NOMO-1 (cell line): ENCODE results near the gene FDXACB1.
"Not testable (repeated sequence)": the region's sequence is repeated elsewhere in the genome, so short reads cannot be mapped to it uniquely, and the experiment has no call there.

Source experiments
- DNase-seq, 2 experiments: peaks; one replicate each; lab custom pipeline; 2025; ENCODE audit not compliant: unreplicated experiment in 2 of 2; lab: John Stamatoyannopoulos, UW

Gene FDXACB1

GRCh38 chr11:111910676-111911562 lies 32.0 kb upstream of the FDXACB1 start:
- no peak for DNase-seq

GRCh38 chr11:111909378-111909777 lies 30.4 kb upstream of the FDXACB1 start:
- DNase-seq = no peak

GRCh38 chr11:111908639-111909305 lies 29.8 kb upstream of the FDXACB1 start:
- no peak for DNase-seq

- no peak for DNase-seq
Measured at GRCh38 chr11:111906680-111907079, 27.7 kb upstream of the FDXACB1 start.

GRCh38 chr11:111905411-111905810 lies 26.4 kb upstream of the FDXACB1 start:
- no peak for DNase-seq

GRCh38 chr11:111886844-111887243 lies 7.9 kb upstream of the FDXACB1 start:
- peak; percentile 7 to 15 for DNase-seq

- DNase-seq = no peak
Measured at GRCh38 chr11:111886032-111886431, 7.1 kb upstream of the FDXACB1 start.

- DNase-seq = not testable (repeated sequence)
Measured at GRCh38 chr11:111885053-111885452, 6.1 kb upstream of the FDXACB1 start.

- DNase-seq = no peak
Measured at GRCh38 chr11:111882202-111882601, 3.2 kb upstream of the FDXACB1 start.

- DNase-seq = peak in 1 of 2 experiments; percentile 28
Measured at GRCh38 chr11:111879637-111879960, 634 bp upstream of the FDXACB1 start.

- DNase-seq = peak; percentile 37 to 58
Measured at GRCh38 chr11:111878385-111878848, 548 bp downstream of the FDXACB1 start.

- no peak for DNase-seq
Measured at GRCh38 chr11:111871693-111872161, 7.2 kb downstream of the FDXACB1 start.

- peak; percentile 61 to 71 for DNase-seq
Measured at GRCh38 chr11:111870886-111871692, 7.9 kb downstream of the FDXACB1 start, which contains the start of gene ALG9. TSS of gene ALG9 (minus strand) at chr11:111871581. CDS start at chr11:111871482, 99 bp downstream.

- peak; percentile 13 to 45 for DNase-seq
Measured at GRCh38 chr11:111870522-111870885, 8.5 kb downstream of the FDXACB1 start.

GRCh38 chr11:111870113-111870512 lies 8.9 kb downstream of the FDXACB1 start:
- no peak for DNase-seq

- no peak for DNase-seq
Measured at GRCh38 chr11:111860257-111860656, 18.7 kb downstream of the FDXACB1 start.

- DNase-seq = no peak
Measured at GRCh38 chr11:111855506-111855905, 23.5 kb downstream of the FDXACB1 start.

GRCh38 chr11:111852103-111852502 lies 26.9 kb downstream of the FDXACB1 start:
- DNase-seq = no peak

- DNase-seq = peak in 1 of 2 experiments; percentile 44
Measured at GRCh38 chr11:111851636-111852035, 27.3 kb downstream of the FDXACB1 start.

GRCh38 chr11:111851067-111851466 lies 27.9 kb downstream of the FDXACB1 start:
- no peak for DNase-seq

- DNase-seq = no peak
Measured at GRCh38 chr11:111849631-111850030, 29.3 kb downstream of the FDXACB1 start.
